Left lung (tissue), 10 donors: ENCODE results near the gene B3GAT3. TPM values are rescaled to one million over a fixed set of nuclear protein-coding genes. Genes with fewer than 3 reads are reported as not detected.

Source experiments
- ATAC-seq: fragments of 200-7000 bp; cut with Tn5 transposase; one replicate; pipeline ENCODE4 v1.9.1; 2020; ENCODE audit warnings: moderate library complexity
- DNase-seq, 4 donors: peaks; one replicate each; pipeline ENCODE4 v3.0.0-alpha.2; 2013 to 2020
- H3K27ac ChIP-seq, 2 donors: fragments of 200-600 bp; sonication (generic) in 1 of 2; one replicate each; pipeline versions ENCODE4 v1.5.0 to v1.8.0; 2020 to 2021
- H3K27me3 ChIP-seq, 2 donors: fragments of 200-600 bp; sonication (generic) in 1 of 2; one replicate each; pipeline versions ENCODE4 v1.5.0 to v1.8.0; 2020 to 2021
- H3K36me3 ChIP-seq, 2 donors: fragments of 200-600 bp; sonication (generic) in 1 of 2; one replicate each; pipeline versions ENCODE4 v1.5.0 to v1.8.0; 2020 to 2021
- H3K4me1 ChIP-seq, 2 donors: fragments of 200-600 bp; one replicate each; pipeline ENCODE4 v1.8.0; 2021
- H3K4me3 ChIP-seq, 2 donors: fragments of 200-600 bp; sonication (generic) in 1 of 2; one replicate each; pipeline versions ENCODE4 v1.5.0 to v1.8.0; 2020 to 2021; ENCODE audit warnings: mild to moderate bottlenecking in 1 of 2
- H3K9me3 ChIP-seq, 2 donors: fragments of 200-600 bp; sonication (generic) in 1 of 2; one replicate each; pipeline versions ENCODE4 v1.5.0 to v1.8.0; 2020 to 2021
- intact Hi-C, 2 donors: fragments of 100-400 bp; cut with DNase I; formaldehyde crosslinking; loops; one replicate each; pipeline versions ENCODE4 v1.11.2 to v1.14.2; 2022
- polyA plus RNA-seq, 6 donors: library from polyadenylated mRNA; unstranded; fragments of 120-200 nt; gene quantifications; one replicate each; pipeline ENCODE4 v1.2.1, GENCODE V29; 2013; ENCODE audit not compliant: insufficient read length in 6 of 6
- total RNA-seq, 2 donors: library from RNA; stranded (reverse); fragmentation: NEBNext Ultra II Directional; extraction: Animal tissue kit (Norgen Biotek cat#: 25700); gene quantifications; one replicate each; pipeline ENCODE4 v1.2.1, GENCODE V29; 2021
- TF ChIP-seq, protein P1 (sequence below), 2 donors: fragments of 200-600 bp; sonication (generic) in 1 of 2; IDR thresholded peaks; one replicate each; pipeline versions ENCODE4 v1.5.0 to v1.8.0; 2021; ENCODE audit warnings: antibody characterized with exemption in 2 of 2
- donor health status: DM: no; HTN: yes; CAD: no.
- donor health status: DM: no; HTN: no; CAD: no.

B3GAT3 gene
- total and polyA plus RNA-seq, 8 donors, result 19.0 to 46.2 (median 26.7) TPM

DNA sequence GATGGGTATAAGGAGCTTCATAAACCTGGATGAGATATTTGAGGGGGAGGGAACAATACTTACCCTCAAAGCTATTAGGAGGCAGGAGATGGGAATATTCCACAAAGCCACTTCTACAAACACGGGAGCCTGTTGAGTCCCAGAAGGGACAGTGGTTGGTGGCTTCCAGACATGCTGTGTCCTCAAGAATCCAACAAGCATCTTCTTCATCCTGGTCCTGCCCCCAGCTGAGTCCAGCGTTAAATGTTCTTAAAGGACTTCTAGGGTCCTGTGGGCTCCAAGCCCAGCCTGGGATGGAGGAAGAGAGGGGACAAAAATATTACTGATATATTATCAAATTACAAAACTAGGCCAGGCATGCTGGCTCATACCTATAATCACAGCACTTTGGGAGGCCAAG, 45.7 kb upstream of the B3GAT3 start:
- no peak overlapping the region for H3K4me3 ChIP-seq
- H3K36me3 ChIP-seq, result peaks cover 0 to 23% of the 10 kb centered on the region in 2 donors
- ATAC-seq (no peak), DNase-seq (no peak)
- no peaks in the 10 kb centered on the region for H3K27me3 ChIP-seq
- H3K4me1 ChIP-seq, result peaks cover 24 to 72% of the 10 kb centered on the region in 2 donors
- H3K27ac ChIP-seq, result no peak overlapping the region
- TF ChIP-seq, protein P1, sequence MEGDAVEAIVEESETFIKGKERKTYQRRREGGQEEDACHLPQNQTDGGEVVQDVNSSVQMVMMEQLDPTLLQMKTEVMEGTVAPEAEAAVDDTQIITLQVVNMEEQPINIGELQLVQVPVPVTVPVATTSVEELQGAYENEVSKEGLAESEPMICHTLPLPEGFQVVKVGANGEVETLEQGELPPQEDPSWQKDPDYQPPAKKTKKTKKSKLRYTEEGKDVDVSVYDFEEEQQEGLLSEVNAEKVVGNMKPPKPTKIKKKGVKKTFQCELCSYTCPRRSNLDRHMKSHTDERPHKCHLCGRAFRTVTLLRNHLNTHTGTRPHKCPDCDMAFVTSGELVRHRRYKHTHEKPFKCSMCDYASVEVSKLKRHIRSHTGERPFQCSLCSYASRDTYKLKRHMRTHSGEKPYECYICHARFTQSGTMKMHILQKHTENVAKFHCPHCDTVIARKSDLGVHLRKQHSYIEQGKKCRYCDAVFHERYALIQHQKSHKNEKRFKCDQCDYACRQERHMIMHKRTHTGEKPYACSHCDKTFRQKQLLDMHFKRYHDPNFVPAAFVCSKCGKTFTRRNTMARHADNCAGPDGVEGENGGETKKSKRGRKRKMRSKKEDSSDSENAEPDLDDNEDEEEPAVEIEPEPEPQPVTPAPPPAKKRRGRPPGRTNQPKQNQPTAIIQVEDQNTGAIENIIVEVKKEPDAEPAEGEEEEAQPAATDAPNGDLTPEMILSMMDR (IDR thresholded peaks at IDR 0.05), result no peak
- H3K9me3 ChIP-seq, result no peaks in the 10 kb centered on the region
- intact Hi-C loops, result no loop called here

DNA sequence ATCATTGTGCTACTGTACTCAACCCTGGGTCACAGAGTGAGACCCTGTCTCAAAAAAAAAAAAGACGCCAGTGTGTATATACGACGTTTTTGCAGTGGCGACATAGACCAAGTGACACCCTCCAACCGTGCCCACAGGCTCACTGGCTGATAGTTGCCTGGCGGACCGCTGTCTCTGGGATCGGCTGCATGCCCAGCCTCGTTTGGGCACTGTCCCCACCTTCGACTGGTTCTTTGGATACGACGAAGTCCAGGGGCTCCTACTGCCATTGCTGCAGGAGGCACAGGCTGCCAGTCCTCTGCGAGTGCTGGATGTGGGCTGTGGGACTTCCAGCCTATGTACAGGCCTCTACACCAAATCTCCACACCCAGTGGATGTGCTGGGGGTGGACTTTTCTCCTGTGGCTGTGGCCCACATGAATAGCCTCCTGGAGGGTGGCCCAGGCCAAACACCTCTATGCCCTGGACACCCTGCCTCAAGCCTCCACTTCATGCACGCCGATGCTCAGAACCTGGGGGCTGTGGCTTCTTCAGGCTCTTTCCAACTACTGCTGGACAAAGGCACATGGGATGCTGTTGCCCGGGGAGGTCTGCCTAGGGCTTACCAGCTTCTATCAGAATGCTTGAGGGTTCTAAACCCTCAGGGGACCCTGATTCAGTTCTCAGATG, 44.6 kb upstream of the B3GAT3 start:
- Histone ChIP-seq H3K27ac (peak overlapping the region; percentile 89 to 94), H3K4me1 (peaks cover 24 to 69% of the 10 kb centered on the region in 2 donors), H3K4me3 (peak overlapping the region; percentile 86 to 90), H3K9me3 (no peaks in the 10 kb centered on the region), H3K27me3 (no peaks in the 10 kb centered on the region), H3K36me3 (peaks cover 0 to 34% of the 10 kb centered on the region in 2 donors)
- ATAC-seq, result no peak
- intact Hi-C loops, result no loop called here
- TF ChIP-seq, protein P1 (IDR thresholded peaks at IDR 0.05), result no peak
- DNase-seq, result no peak

DNA sequence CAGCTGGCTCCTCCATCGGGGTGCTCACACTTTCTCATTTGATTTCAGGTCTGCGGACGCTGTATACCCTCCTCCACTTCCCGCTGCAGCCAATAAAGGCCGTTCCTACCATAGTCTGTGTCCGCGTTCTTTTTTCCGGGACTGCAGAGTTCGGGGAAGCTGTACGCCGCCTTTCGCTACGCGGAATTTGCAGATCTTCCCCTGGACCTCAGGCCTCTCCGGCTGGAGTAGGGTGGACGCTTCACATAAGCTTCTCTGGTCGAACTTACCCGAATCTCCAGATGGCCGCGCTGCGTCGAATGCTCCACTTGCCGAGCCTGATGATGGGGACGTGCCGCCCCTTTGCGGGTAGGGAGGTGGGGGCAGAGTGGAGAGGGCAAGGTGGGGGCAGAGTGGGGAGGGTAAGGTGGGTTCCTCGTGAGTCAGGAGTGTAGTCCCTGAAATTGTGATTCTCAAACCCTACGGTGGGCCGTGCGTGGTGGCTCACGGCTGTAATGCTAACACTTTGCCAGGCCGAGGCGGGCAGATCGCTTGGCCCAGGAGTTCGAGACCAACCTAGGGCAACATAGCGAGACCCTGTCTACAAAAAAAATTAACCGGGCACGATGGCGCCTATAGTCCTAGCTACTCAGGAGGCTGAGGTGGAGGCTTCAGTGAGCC, 43.9 kb upstream of the B3GAT3 start:
- peak in 2 of 4 donors; percentile 53 to 83 for DNase-seq

DNA sequence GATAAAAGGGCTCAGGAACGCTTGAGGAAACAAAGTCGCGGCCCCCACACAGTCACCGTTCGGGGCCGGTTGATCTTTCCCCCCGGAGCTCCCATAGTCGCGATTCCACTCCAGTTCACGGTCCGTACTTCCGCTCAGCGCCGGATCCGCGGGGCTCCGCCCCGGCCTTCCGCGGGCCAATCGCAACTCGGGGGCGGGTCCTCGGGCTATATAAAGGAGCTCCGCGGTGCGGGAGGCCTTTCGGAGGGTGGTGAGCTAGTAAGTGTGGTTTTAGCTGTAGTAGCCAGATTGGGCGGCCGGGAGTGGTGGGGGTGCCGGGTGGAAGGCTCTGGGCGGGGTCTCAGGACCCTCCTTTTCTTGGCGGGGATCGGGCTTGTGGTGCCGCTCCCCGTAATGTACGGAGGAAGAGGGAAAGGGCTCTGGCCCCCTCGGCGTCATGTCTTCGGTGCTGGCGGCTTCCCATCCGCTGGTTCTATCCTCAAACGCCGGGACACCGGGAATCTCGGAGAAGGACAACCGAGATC, 43.4 kb upstream of the B3GAT3 start, which contains the start of the genes C11orf98 and CSKMT:
Gene C11orf98, minus strand, starts transcription at position 136 of the 524 bp plus-strand sequence. Its CDS starts 41 bp downstream, at position 95.
Gene CSKMT, plus strand, starts transcription at position 238 of the 524 bp plus-strand sequence. CDS start 568 bp downstream, outside the sequence.
- Histone ChIP-seq H3K36me3 (peaks cover 0 to 42% of the 10 kb centered on the region in 2 donors), H3K4me3 (peak within 1 kb of the TSS; percentile 86 to 90), H3K27me3 (no peaks in the 10 kb centered on the region), H3K4me1 (peaks cover 14 to 58% of the 10 kb centered on the region in 2 donors), H3K9me3 (no peaks in the 10 kb centered on the region), H3K27ac (peak within 1 kb of the TSS; percentile 89 to 94)
- peak; percentile 98 for ATAC-seq
- peak; percentile 95 to 97 (median 96) for DNase-seq
- TF ChIP-seq, protein P1 (IDR thresholded peaks at IDR 0.05), result no peak
- intact Hi-C loops, result no loop called here

More for the DNA sequence above, 43.9 kb upstream of the B3GAT3 start:
- Histone ChIP-seq H3K4me1 (peaks cover 20 to 64% of the 10 kb centered on the region in 2 donors), H3K27me3 (no peaks in the 10 kb centered on the region), H3K36me3 (peaks cover 0 to 40% of the 10 kb centered on the region in 2 donors), H3K9me3 (no peaks in the 10 kb centered on the region), H3K4me3 (peak overlapping the region; percentile 86 to 90), H3K27ac (peak overlapping the region; percentile 89 to 94)
- TF ChIP-seq, protein P1 (IDR thresholded peaks at IDR 0.05), result no peak
- ATAC-seq, result peak; percentile 53
- intact Hi-C loops, result no loop called here
